K562 (cell line): ENCODE results near the gene BCL2L15. TPM values are rescaled to one million over a fixed set of nuclear protein-coding genes. Genes with fewer than 3 reads are reported as not detected.

ENCODE experiments used
- ATF3 ChIP-seq, 2 experiments: fragments of 450-650 bp in 1 of 2; sonication (generic) in 1 of 2; formaldehyde crosslinking in 1 of 2; IDR thresholded peaks in 1 of 2; conservative IDR thresholded peaks in 1 of 2; 2 replicates each; pipeline versions ENCODE4 v1.6.1 to v1.8.1; 2016 to 2023; ENCODE audit warnings: mild to moderate bottlenecking in 2 of 2, moderate library complexity in 2 of 2, inconsistent platforms in 1 of 2, missing genetic modification reagents in 1 of 2
- BCOR ChIP-seq: fragments of 450-650 bp; IDR thresholded peaks from 2 replicates; pipeline ENCODE4 v1.6.1; 2016
- BRD4 ChIP-seq: fragments of 200-600 bp; sonication (generic); IDR thresholded peaks from 2 replicates; pipeline ENCODE4 v1.6.1; 2017; ENCODE audit warnings: inconsistent platforms
- CC2D1A ChIP-seq: fragments of 450-650 bp; IDR thresholded peaks from 2 replicates; pipeline ENCODE4 v1.6.1; 2017; ENCODE audit warnings: mild to moderate bottlenecking
- ETV1 ChIP-seq: fragments of 450-650 bp; conservative IDR thresholded peaks from 2 replicates; pipeline ENCODE4 v1.6.1; 2016; ENCODE audit warnings: missing genetic modification characterization, control low read depth, low read depth, missing compliant biosample characterization
- HMGN3 ChIP-seq: IDR thresholded peaks from 2 replicates; pipeline ENCODE4 v1.6.1; 2011; ENCODE audit warnings: borderline replicate concordance, low read depth, mild to moderate bottlenecking, mixed read lengths, low read length; ENCODE audit not compliant: insufficient read length; ENCODE audit errors: extremely low read depth
- HMGXB4 ChIP-seq: sonication (generic); formaldehyde crosslinking; IDR thresholded peaks from 2 replicates; pipeline ENCODE4 v1.8.1; 2023; ENCODE audit warnings: mild to moderate bottlenecking, missing genetic modification reagents
- JUN ChIP-seq, 2 experiments: sonication (generic) in 1 of 2; formaldehyde crosslinking in 1 of 2; IDR thresholded peaks; 2 replicates each; pipeline versions ENCODE4 v1.6.1 to v1.8.0; 2012 to 2022; ENCODE audit warnings: borderline replicate concordance in 2 of 2, mild to moderate bottlenecking in 2 of 2, improper control_type of control experiment in 1 of 2, low read depth in 1 of 2, low read length in 1 of 2, missing genetic modification reagents in 1 of 2
- KAT7 ChIP-seq: sonication (generic); formaldehyde crosslinking; IDR thresholded peaks from 2 replicates; pipeline ENCODE4 v1.8.0; 2022; ENCODE audit warnings: missing genetic modification reagents, mild to moderate bottlenecking, borderline replicate concordance
- LCOR ChIP-seq: sonication (generic); formaldehyde crosslinking; IDR thresholded peaks from 2 replicates; pipeline ENCODE4 v1.8.0; 2022; ENCODE audit warnings: mild to moderate bottlenecking, missing genetic modification reagents
- NFYB ChIP-seq: IDR thresholded peaks from 2 replicates; pipeline ENCODE4 v1.6.1; 2011; ENCODE audit warnings: mild to moderate bottlenecking, moderate library complexity; ENCODE audit not compliant: insufficient read length; ENCODE audit errors: extremely low read depth
- PHF20 ChIP-seq: fragments of 450-650 bp; IDR thresholded peaks from 2 replicates; pipeline ENCODE4 v1.6.1; 2018; ENCODE audit not compliant: partially characterized antibody
- RFX7 ChIP-seq: fragments of 250-450 bp; sonication (Bioruptor Pico); IDR thresholded peaks from 2 replicates; pipeline ENCODE4 v1.5.1; 2021; ENCODE audit warnings: mild to moderate bottlenecking
- SNRNP70 ChIP-seq: fragments of 200-400 bp; formaldehyde crosslinking; optimal IDR thresholded peaks from 2 replicates; pipeline ENCODE3; 2017; ENCODE audit warnings: low read depth, low read length
- STAT6 ChIP-seq: sonication (generic); formaldehyde crosslinking; IDR thresholded peaks from 2 replicates; pipeline ENCODE4 v1.8.1; 2023; ENCODE audit warnings: mild to moderate bottlenecking, missing genetic modification reagents
- TARDBP ChIP-seq: fragments of 450-650 bp; IDR thresholded peaks from 2 replicates; pipeline ENCODE4 v1.6.1; 2016
- TOE1 ChIP-seq, 2 experiments: fragments of 450-650 bp in 1 of 2; sonication (generic) in 1 of 2; formaldehyde crosslinking in 1 of 2; IDR thresholded peaks; 2 replicates each; pipeline versions ENCODE4 v1.7.1 to v1.8.0; 2016 to 2022; ENCODE audit warnings: borderline replicate concordance in 2 of 2, mild to moderate bottlenecking in 2 of 2, antibody characterized with exemption in 1 of 2, inconsistent platforms in 1 of 2, low read depth in 1 of 2, missing genetic modification reagents in 1 of 2, moderate library complexity in 1 of 2
- ZKSCAN1 ChIP-seq: fragments of 150-350 bp; IDR thresholded peaks from 2 replicates; pipeline ENCODE4 v1.6.1; 2016; ENCODE audit warnings: low read depth, low read length
- ZNF143 ChIP-seq: sonication (generic); formaldehyde crosslinking; IDR thresholded peaks from 2 replicates; pipeline ENCODE4 v1.9.0; 2022; ENCODE audit warnings: mild to moderate bottlenecking, missing genetic modification reagents
- polyA plus RNA-seq, 8 experiments: library from polyadenylated mRNA; depleted of rRNA in 4 of 8; stranded (reverse) in 5 of 8; unstranded in 3 of 8; fragments of >200 nt; fragmentation: Nextera tagmentation in 2 of 8; fragmentation: Illumina TruSeq in 1 of 8; extraction: Ambion mirVana in 2 of 8; extraction: Trizol in 1 of 8; gene quantifications; 2 replicates each; pipeline versions ENCODE4 v1.2.1 to v1.2.3, GENCODE V29; 2011 to 2014; ENCODE audit warnings: inconsistent platforms in 1 of 8, missing spikeins in 1 of 8
- total RNA-seq, 7 experiments: library from RNA; depleted of rRNA in 6 of 7; stranded (reverse); fragments of >200 nt in 6 of 7; fragmentation: Illumina TruSeq in 2 of 7; extraction: Trizol in 2 of 7; gene quantifications; 2 replicates each; pipeline versions ENCODE4 v1.2.1 to v1.2.3, GENCODE V29; 2011 to 2021; ENCODE audit warnings: low replicate concordance in 1 of 7
- TF ChIP-seq, protein P1 (sequence below): sonication (generic); IDR thresholded peaks from 2 replicates; pipeline ENCODE4 v1.6.1; 2016

BCL2L15 gene
- total and polyA plus RNA-seq, 9 of the 15 experiments (the other 6 are each of a cell fraction or from before 2014, with no cell fraction given), result 0.06 to 0.42 (median 0.28) TPM; not detected in 1

GRCh38 chr1:113904674-113905434 is 17.5 kb upstream of the BCL2L15 start, which contains the start of the genes AP4B1 and DCLRE1B (continued):
- TF ChIP-seq NFYB, result peak; percentile 10
- TF ChIP-seq KAT7 (CRISPR knock-in tag), result peak; percentile 77; the same call in 1 of the 2 replicates
- peak; percentile 61 for TF ChIP-seq ZKSCAN1
- TF ChIP-seq TARDBP, result peak; percentile 91; the same call in 1 of the 2 replicates
- peak; percentile 69 for TF ChIP-seq BCOR
- TF ChIP-seq LCOR (CRISPR knock-in tag), result peak; percentile 99
- peak; percentile 84 for TF ChIP-seq PHF20
- TF ChIP-seq ATF3 (IDR thresholded peaks at IDR 0.05), result no peak
- 0 out of 2 replicates have a peak, but pooled peaks have one; percentile 42 for TF ChIP-seq ATF3 (CRISPR knock-in tag; conservative IDR thresholded peaks at IDR 0.05)
- TF ChIP-seq RFX7 (CRISPR knock-in tag), result no peak
- TF ChIP-seq SNRNP70, result no peak
- TF ChIP-seq HMGN3, result peak; percentile 97
- TF ChIP-seq CC2D1A, result peak; percentile 93
- TF ChIP-seq STAT6 (CRISPR knock-in tag), result peak; percentile 30; the same call in 1 of the 2 replicates
- 0 out of 2 replicates have a peak, but pooled peaks have one; percentile 73 for TF ChIP-seq BRD4
- peak; percentile 52 for TF ChIP-seq ETV1 (tag)
- peak; percentile 61; the same call in 1 of the 2 replicates for TF ChIP-seq ZNF143 (CRISPR knock-in tag)
- TF ChIP-seq HMGXB4 (CRISPR knock-in tag), result peak; percentile 45
- TF ChIP-seq JUN (IDR thresholded peaks at IDR 0.05; ENCODE audit: borderline replicate concordance, low read depth, low read length), result peak; percentile 64
- peak; percentile 40; the same call in 1 of the 2 replicates for TF ChIP-seq JUN (CRISPR knock-in tag; IDR thresholded peaks at IDR 0.05; ENCODE audit: borderline replicate concordance)
- TF ChIP-seq, protein P1, sequence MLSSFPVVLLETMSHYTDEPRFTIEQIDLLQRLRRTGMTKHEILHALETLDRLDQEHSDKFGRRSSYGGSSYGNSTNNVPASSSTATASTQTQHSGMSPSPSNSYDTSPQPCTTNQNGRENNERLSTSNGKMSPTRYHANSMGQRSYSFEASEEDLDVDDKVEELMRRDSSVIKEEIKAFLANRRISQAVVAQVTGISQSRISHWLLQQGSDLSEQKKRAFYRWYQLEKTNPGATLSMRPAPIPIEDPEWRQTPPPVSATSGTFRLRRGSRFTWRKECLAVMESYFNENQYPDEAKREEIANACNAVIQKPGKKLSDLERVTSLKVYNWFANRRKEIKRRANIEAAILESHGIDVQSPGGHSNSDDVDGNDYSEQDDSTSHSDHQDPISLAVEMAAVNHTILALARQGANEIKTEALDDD, result peak; percentile 17; the same call in 1 of the 2 replicates
- TF ChIP-seq TOE1 (IDR thresholded peaks at IDR 0.05; ENCODE audit: borderline replicate concordance), result peak; percentile 90
- no peak for TF ChIP-seq TOE1 (CRISPR knock-in tag; IDR thresholded peaks at IDR 0.05; ENCODE audit: borderline replicate concordance, low read depth)
